Measurements from ENCODE around the gene PPM1N. TPM values are rescaled to one million over a fixed set of nuclear protein-coding genes. Genes with fewer than 3 reads are reported as not detected.
A peak's percentile ranks its signal among the peaks of the same experiment; 100 is the strongest.

Gene PPM1N, protein sequence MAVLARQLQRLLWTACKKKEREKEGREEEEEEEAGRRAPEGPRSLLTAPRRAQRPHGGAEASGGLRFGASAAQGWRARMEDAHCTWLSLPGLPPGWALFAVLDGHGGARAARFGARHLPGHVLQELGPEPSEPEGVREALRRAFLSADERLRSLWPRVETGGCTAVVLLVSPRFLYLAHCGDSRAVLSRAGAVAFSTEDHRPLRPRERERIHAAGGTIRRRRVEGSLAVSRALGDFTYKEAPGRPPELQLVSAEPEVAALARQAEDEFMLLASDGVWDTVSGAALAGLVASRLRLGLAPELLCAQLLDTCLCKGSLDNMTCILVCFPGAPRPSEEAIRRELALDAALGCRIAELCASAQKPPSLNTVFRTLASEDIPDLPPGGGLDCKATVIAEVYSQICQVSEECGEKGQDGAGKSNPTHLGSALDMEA
- total RNA-seq (1.8 and 2.8 TPM in 2 replicates), polyA plus RNA-seq (2.3 and 2.6 TPM in 2 replicates), polyA minus RNA-seq (ENCODE audit: low replicate concordance) (not detected in 2 replicates)
- 3.1 and 3.2 TPM in 2 replicates for polyA plus RNA-seq (2012)

DNA sequence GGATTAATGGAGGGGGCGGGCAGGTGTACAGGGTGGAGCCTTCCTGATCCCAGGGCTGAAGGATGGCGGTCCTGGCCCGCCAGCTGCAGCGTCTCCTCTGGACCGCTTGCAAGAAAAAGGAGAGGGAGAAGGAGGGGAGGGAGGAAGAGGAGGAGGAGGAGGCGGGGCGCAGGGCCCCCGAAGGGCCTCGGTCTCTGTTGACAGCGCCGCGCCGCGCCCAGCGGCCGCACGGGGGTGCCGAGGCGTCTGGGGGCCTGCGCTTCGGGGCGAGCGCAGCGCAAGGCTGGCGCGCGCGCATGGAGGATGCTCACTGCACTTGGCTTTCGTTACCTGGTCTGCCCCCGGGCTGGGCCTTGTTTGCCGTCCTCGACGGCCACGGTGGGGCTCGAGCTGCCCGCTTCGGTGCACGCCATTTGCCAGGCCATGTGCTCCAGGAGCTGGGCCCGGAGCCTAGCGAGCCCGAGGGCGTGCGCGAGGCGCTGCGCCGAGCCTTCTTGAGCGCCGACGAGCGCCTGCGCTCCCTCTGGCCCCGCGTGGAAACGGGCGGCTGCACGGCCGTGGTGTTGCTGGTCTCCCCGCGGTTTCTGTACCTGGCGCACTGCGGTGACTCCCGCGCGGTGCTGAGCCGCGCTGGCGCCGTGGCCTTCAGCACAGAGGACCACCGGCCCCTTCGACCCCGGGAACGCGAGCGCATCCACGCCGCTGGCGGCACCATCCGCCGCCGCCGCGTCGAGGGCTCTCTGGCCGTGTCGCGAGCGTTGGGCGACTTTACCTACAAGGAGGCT is at the start of gene PPM1N:
PPM1N (plus strand) TSS at position 33 of the 785 bp plus-strand sequence; CDS start at position 63, 30 bp downstream.
- peaks cover 9% of the 10 kb centered on the region for H3K4me1 ChIP-seq (ENCODE audit: control insufficient read depth, extremely low read depth, insufficient read depth, low read length)
- H3K79me2 ChIP-seq (ENCODE audit: control insufficient read depth, insufficient read depth, low read length) = no peaks in the 10 kb centered on the region
- no peak for TF ChIP-seq CTCF (conservative IDR thresholded peaks at IDR 0.05 in 1 of 2, IDR thresholded peaks at IDR 0.05 in 1 of 2; ENCODE audit: low read depth in 1 of 2, low read length in 2 of 2)
- no peak for TF ChIP-seq EZH2 (IDR thresholded peaks at IDR 0.05; ENCODE audit: low read length, missing control alignments)
- H3K27me3 ChIP-seq (ENCODE audit: control insufficient read depth, insufficient read depth, low read length) = no peaks in the 10 kb centered on the region
- H3K9ac ChIP-seq (ENCODE audit: insufficient read depth, low read length) = no peak within 1 kb of the TSS
- no peaks in the 10 kb centered on the region for H4K20me1 ChIP-seq (ENCODE audit: control insufficient read depth, extremely low read depth, insufficient read depth, low read length)
- H2AFZ ChIP-seq (ENCODE audit: low read length) = peak within 1 kb of the TSS; percentile 79
- H3K9me3 ChIP-seq (ENCODE audit: control insufficient read depth, insufficient read depth, low read depth, low read length) = no peaks in the 10 kb centered on the region
- H3K4me2 ChIP-seq (ENCODE audit: extremely low read depth, insufficient read depth, low read length) = peak within 1 kb of the TSS; percentile 75
- DNase-seq (ENCODE audit: low read depth in 2 of 2) = no peak
- H3K27ac ChIP-seq (ENCODE audit: insufficient read depth, low read length) = no peak within 1 kb of the TSS
- no peaks in the 10 kb centered on the region for H3K36me3 ChIP-seq (ENCODE audit: control insufficient read depth, insufficient read depth, low read length)
- H3K4me3 ChIP-seq (replicated peaks in 1 of 4; ENCODE audit: control extremely low read depth in 1 of 4, insufficient read depth in 1 of 4, low read depth in 3 of 4, low read length in 4 of 4) = peak within 1 kb of the TSS; percentile 15 to 60 (median 42)

- no peak overlapping the region for H3K9ac ChIP-seq (ENCODE audit: insufficient read depth, low read length)
- no peaks in the 10 kb centered on the region for H3K27me3 ChIP-seq (ENCODE audit: control insufficient read depth, insufficient read depth, low read length)
- H3K4me1 ChIP-seq (ENCODE audit: control insufficient read depth, extremely low read depth, insufficient read depth, low read length) = peaks cover 5% of the 10 kb centered on the region
- no peak overlapping the region for H2AFZ ChIP-seq (ENCODE audit: low read length)
- H3K36me3 ChIP-seq (ENCODE audit: control insufficient read depth, insufficient read depth, low read length) = no peaks in the 10 kb centered on the region
- H3K27ac ChIP-seq (ENCODE audit: insufficient read depth, low read length) = no peak overlapping the region
- no peak for DNase-seq (ENCODE audit: low read depth in 2 of 2)
- TF ChIP-seq EZH2 (IDR thresholded peaks at IDR 0.05; ENCODE audit: low read length, missing control alignments) (no peak), CTCF (conservative IDR thresholded peaks at IDR 0.05 in 1 of 2, IDR thresholded peaks at IDR 0.05 in 1 of 2; ENCODE audit: low read depth in 1 of 2, low read length in 2 of 2) (no peak)
- H3K4me3 ChIP-seq (replicated peaks in 1 of 4; ENCODE audit: control extremely low read depth in 1 of 4, insufficient read depth in 1 of 4, low read depth in 3 of 4, low read length in 4 of 4) = no peak overlapping the region
- H3K79me2 ChIP-seq (ENCODE audit: control insufficient read depth, insufficient read depth, low read length) = no peaks in the 10 kb centered on the region
- no peak overlapping the region for H3K4me2 ChIP-seq (ENCODE audit: extremely low read depth, insufficient read depth, low read length)
- H3K9me3 ChIP-seq (ENCODE audit: control insufficient read depth, insufficient read depth, low read depth, low read length) = no peaks in the 10 kb centered on the region
- H4K20me1 ChIP-seq (ENCODE audit: control insufficient read depth, extremely low read depth, insufficient read depth, low read length) = no peaks in the 10 kb centered on the region
Observed at GRCh38 chr19:45448887-45449299, 49.4 kb upstream of the PPM1N start.

GRCh38 chr19:45450012-45450333 is 48.3 kb upstream of the PPM1N start:
- TF ChIP-seq CTCF (conservative IDR thresholded peaks at IDR 0.05 in 1 of 2, IDR thresholded peaks at IDR 0.05 in 1 of 2; ENCODE audit: low read depth in 1 of 2, low read length in 2 of 2) (no peak), EZH2 (IDR thresholded peaks at IDR 0.05; ENCODE audit: low read length, missing control alignments) (no peak)

More at GRCh38 chr19:45450012-45450333, 48.3 kb upstream of the PPM1N start:
- peak overlapping the region; percentile 78 for H3K4me2 ChIP-seq (ENCODE audit: extremely low read depth, insufficient read depth, low read length)
- no peaks in the 10 kb centered on the region for H3K79me2 ChIP-seq (ENCODE audit: control insufficient read depth, insufficient read depth, low read length)
- peaks cover 2% of the 10 kb centered on the region for H3K4me1 ChIP-seq (ENCODE audit: control insufficient read depth, extremely low read depth, insufficient read depth, low read length)
- DNase-seq (ENCODE audit: low read depth in 2 of 2) = no peak
- H3K9ac ChIP-seq (ENCODE audit: insufficient read depth, low read length) = peak overlapping the region; percentile 74
- no peaks in the 10 kb centered on the region for H3K9me3 ChIP-seq (ENCODE audit: control insufficient read depth, insufficient read depth, low read depth, low read length)
- H3K36me3 ChIP-seq (ENCODE audit: control insufficient read depth, insufficient read depth, low read length) = no peaks in the 10 kb centered on the region
- H3K27ac ChIP-seq (ENCODE audit: insufficient read depth, low read length) = peak overlapping the region; percentile 94
- peak overlapping the region in 2 of 4 experiments; percentile 58 to 67 for H3K4me3 ChIP-seq (replicated peaks in 1 of 4; ENCODE audit: control extremely low read depth in 1 of 4, insufficient read depth in 1 of 4, low read depth in 3 of 4, low read length in 4 of 4)
- no peak overlapping the region for H2AFZ ChIP-seq (ENCODE audit: low read length)
- H3K27me3 ChIP-seq (ENCODE audit: control insufficient read depth, insufficient read depth, low read length) = no peaks in the 10 kb centered on the region
- H4K20me1 ChIP-seq (ENCODE audit: control insufficient read depth, extremely low read depth, insufficient read depth, low read length) = no peaks in the 10 kb centered on the region
